MM.1S (cell line): ENCODE measurements around the gene WFDC8.

Experiments used
- DNase-seq: peaks from one replicate; pipeline ENCODE4 v3.0.0-alpha.2; 2015
- H2AFZ ChIP-seq: fragments of 300-600 bp; sonication (generic); 2 replicates; pipeline ENCODE4 v1.6.0; 2016; ENCODE audit warnings: antibody characterized with exemption, low read length
- H3F3A ChIP-seq: fragments of 300-600 bp; sonication (generic); 2 replicates; pipeline ENCODE4 v1.6.1; 2016; ENCODE audit warnings: mild to moderate bottlenecking, antibody characterized with exemption, low read length, moderate library complexity, mixed read lengths; ENCODE audit not compliant: insufficient read depth
- H3K27ac ChIP-seq: fragments of 300-600 bp; sonication (generic); 2 replicates; pipeline ENCODE4 v1.5.1; 2016; ENCODE audit warnings: mild to moderate bottlenecking, low read length
- H3K27me3 ChIP-seq: fragments of 300-600 bp; sonication (generic); replicated peaks from 2 replicates; pipeline ENCODE4 v1.6.0; 2016; ENCODE audit warnings: low read length; ENCODE audit not compliant: insufficient read depth
- H3K36me3 ChIP-seq: fragments of 300-600 bp; sonication (generic); replicated peaks from 2 replicates; pipeline ENCODE4 v1.6.1; 2016; ENCODE audit warnings: mild to moderate bottlenecking, low read length, mixed read lengths; ENCODE audit not compliant: insufficient read depth
- H3K4me1 ChIP-seq: fragments of 300-600 bp; sonication (generic); 2 replicates; pipeline ENCODE4 v1.6.1; 2016; ENCODE audit warnings: low read length, mixed read lengths
- H3K4me2 ChIP-seq: fragments of 300-600 bp; sonication (generic); 2 replicates; pipeline ENCODE4 v1.6.0; 2016; ENCODE audit warnings: low read depth, low read length
- H3K4me3 ChIP-seq: fragments of 300-600 bp; sonication (generic); 2 replicates; pipeline ENCODE4 v1.5.1; 2016; ENCODE audit warnings: low read length, mixed read lengths
- H3K79me2 ChIP-seq: fragments of 300-600 bp; sonication (generic); 2 replicates; pipeline ENCODE4 v1.6.1; 2016; ENCODE audit warnings: mixed run types, low read length, mixed read lengths
- H3K9ac ChIP-seq: fragments of 300-600 bp; sonication (generic); 2 replicates; pipeline ENCODE4 v1.6.1; 2016; ENCODE audit warnings: low read length, mixed read lengths
- H3K9me2 ChIP-seq: fragments of 300-600 bp; sonication (generic); replicated peaks from 2 replicates; pipeline ENCODE4 v1.6.1; 2016; ENCODE audit warnings: mild to moderate bottlenecking, low read length, mixed read lengths; ENCODE audit not compliant: insufficient read depth
- H3K9me3 ChIP-seq: fragments of 300-600 bp; sonication (generic); replicated peaks from 2 replicates; pipeline ENCODE4 v1.6.1; 2016; ENCODE audit warnings: mild to moderate bottlenecking, low read length, mixed read lengths; ENCODE audit not compliant: insufficient read depth
- H4K20me1 ChIP-seq: fragments of 300-600 bp; sonication (generic); 2 replicates; pipeline ENCODE4 v1.6.1; 2016; ENCODE audit warnings: mild to moderate bottlenecking, low read length, moderate library complexity, mixed read lengths; ENCODE audit not compliant: insufficient read depth
- CTCF ChIP-seq: fragments of 300-600 bp; sonication (generic); IDR thresholded peaks from 2 replicates; pipeline ENCODE4 v1.5.1; 2016; ENCODE audit warnings: antibody characterized with exemption, low read length, mixed read lengths
- EZH2 ChIP-seq: fragments of 300-600 bp; sonication (generic); optimal IDR thresholded peaks from 2 replicates; pipeline ENCODE3; 2017; ENCODE audit warnings: low read depth, mild to moderate bottlenecking, antibody characterized with exemption, low read length, mixed read lengths
- EZH2phosphoT487 ChIP-seq: fragments of 300-600 bp; sonication (generic); IDR thresholded peaks from 2 replicates; pipeline ENCODE4 v1.6.1; 2018; ENCODE audit warnings: antibody characterized with exemption, low read length

Gene WFDC8

GRCh38 chr20:45583502-45583901, 4.4 kb upstream of the WFDC8 start:
- no peak for TF ChIP-seq CTCF
- no peak for TF ChIP-seq EZH2
- TF ChIP-seq EZH2phosphoT487: no peak
- Histone ChIP-seq H3K4me1 (no peaks in the 10 kb centered on the region), H3K36me3 (no peaks in the 10 kb centered on the region), H3K9ac (no peak overlapping the region), H3K79me2 (no peaks in the 10 kb centered on the region), H4K20me1 (no peaks in the 10 kb centered on the region), H3K27me3 (no peaks in the 10 kb centered on the region), H3K4me2 (no peak overlapping the region), H2AFZ (no peak overlapping the region), H3K27ac (no peak overlapping the region), H3K9me2 (no peaks in the 10 kb centered on the region), H3K4me3 (no peak overlapping the region), H3F3A (no peaks in the 10 kb centered on the region), H3K9me3 (no peaks in the 10 kb centered on the region)
- DNase-seq: no peak

GRCh38 chr20:45581702-45582101, 2.6 kb upstream of the WFDC8 start:
- Histone ChIP-seq H3F3A (no peaks in the 10 kb centered on the region), H2AFZ (no peak overlapping the region), H3K9me2 (no peaks in the 10 kb centered on the region), H3K27ac (no peak overlapping the region), H3K4me3 (no peak overlapping the region), H3K36me3 (no peaks in the 10 kb centered on the region), H3K9me3 (no peaks in the 10 kb centered on the region), H3K4me2 (no peak overlapping the region), H3K27me3 (no peaks in the 10 kb centered on the region), H3K9ac (no peak overlapping the region), H4K20me1 (no peaks in the 10 kb centered on the region), H3K79me2 (no peaks in the 10 kb centered on the region), H3K4me1 (no peaks in the 10 kb centered on the region)
- no peak for DNase-seq
- TF ChIP-seq EZH2phosphoT487 (no peak), EZH2 (no peak), CTCF (no peak)

- DNase-seq: no peak
- TF ChIP-seq EZH2: no peak
These were observed 853 bp downstream of the WFDC8 start for GRCh38 chr20:45578231-45578630.

DNA sequence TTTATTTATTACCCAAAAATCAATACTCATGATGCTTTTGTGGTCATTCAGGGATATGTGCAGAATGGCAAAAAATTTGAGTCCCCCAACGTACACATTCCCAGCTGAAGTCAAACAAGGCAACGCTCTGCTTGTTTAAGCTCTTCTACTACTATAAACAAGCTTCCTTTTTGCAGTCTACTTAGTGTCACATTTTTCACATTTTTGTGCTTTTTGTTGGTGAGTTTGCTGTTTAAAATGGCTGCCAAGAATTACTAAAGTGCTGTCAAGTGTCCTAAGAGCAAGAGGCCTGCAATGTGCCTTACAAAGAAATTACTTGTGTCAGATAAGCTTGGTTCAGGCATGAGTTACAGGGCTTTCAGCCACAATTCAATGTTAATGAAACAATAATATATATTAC, 2.1 kb downstream of the WFDC8 start:
- Histone ChIP-seq H3K4me2 (no peak overlapping the region), H3K4me1 (no peaks in the 10 kb centered on the region), H3K27me3 (no peaks in the 10 kb centered on the region), H3K79me2 (no peaks in the 10 kb centered on the region), H3K9ac (no peak overlapping the region), H3F3A (no peaks in the 10 kb centered on the region), H3K4me3 (no peak overlapping the region), H2AFZ (no peak overlapping the region), H3K27ac (no peak overlapping the region), H4K20me1 (no peaks in the 10 kb centered on the region), H3K36me3 (no peaks in the 10 kb centered on the region), H3K9me2 (no peaks in the 10 kb centered on the region), H3K9me3 (no peaks in the 10 kb centered on the region)
- no peak for DNase-seq
- no peak for TF ChIP-seq EZH2phosphoT487
- TF ChIP-seq EZH2: no peak

More at GRCh38 chr20:45578231-45578630, 853 bp downstream of the WFDC8 start:
- no peaks in the 10 kb centered on the region for H3K79me2 ChIP-seq
- H3F3A ChIP-seq: no peaks in the 10 kb centered on the region
- no peak overlapping the region for H3K27ac ChIP-seq
- H3K4me3 ChIP-seq: no peak overlapping the region
- H3K4me1 ChIP-seq: no peaks in the 10 kb centered on the region
- no peaks in the 10 kb centered on the region for H3K27me3 ChIP-seq
- no peak overlapping the region for H2AFZ ChIP-seq
- no peaks in the 10 kb centered on the region for H3K36me3 ChIP-seq
- no peaks in the 10 kb centered on the region for H3K9me2 ChIP-seq
- H3K9me3 ChIP-seq: no peaks in the 10 kb centered on the region
- no peaks in the 10 kb centered on the region for H4K20me1 ChIP-seq
- no peak overlapping the region for H3K9ac ChIP-seq
- H3K4me2 ChIP-seq: no peak overlapping the region
